HG03378 (cell line): ENCODE measurements around the gene CD200.
A peak's percentile ranks its signal among the peaks of the same experiment; 100 is the strongest.
"Not testable (repeated sequence)": the region's sequence is repeated elsewhere in the genome, so short reads cannot be mapped to it uniquely, and the experiment has no call there.

Experiments
- ATAC-seq: cut with Tn5 transposase; IDR thresholded peaks from one replicate; pipeline ENCODE4 v1.9.1; 2021; ENCODE audit warnings: mild to moderate bottlenecking, moderate library complexity; ENCODE audit not compliant: unreplicated experiment

The CD200 gene

DNA sequence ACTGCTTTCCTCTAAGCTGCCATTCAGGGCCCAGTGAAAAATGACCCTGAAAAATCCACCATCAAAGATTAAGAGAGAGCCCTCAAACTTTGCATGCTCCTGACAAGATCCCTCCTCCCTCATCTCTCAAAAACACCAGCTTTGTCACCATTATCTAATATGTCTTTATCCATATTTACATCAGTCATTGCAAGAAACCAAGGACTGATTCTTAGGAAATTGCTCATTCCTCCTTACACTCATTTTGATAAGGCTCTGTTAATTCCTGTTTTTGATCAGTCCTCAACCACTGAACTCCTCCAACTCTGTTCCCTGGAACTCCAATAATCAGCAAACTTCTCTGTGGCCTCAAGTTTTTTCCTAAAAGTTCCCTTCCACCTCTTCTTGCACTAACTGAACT, 51.8 kb downstream of the CD200 start:
- ATAC-seq: no peak

DNA sequence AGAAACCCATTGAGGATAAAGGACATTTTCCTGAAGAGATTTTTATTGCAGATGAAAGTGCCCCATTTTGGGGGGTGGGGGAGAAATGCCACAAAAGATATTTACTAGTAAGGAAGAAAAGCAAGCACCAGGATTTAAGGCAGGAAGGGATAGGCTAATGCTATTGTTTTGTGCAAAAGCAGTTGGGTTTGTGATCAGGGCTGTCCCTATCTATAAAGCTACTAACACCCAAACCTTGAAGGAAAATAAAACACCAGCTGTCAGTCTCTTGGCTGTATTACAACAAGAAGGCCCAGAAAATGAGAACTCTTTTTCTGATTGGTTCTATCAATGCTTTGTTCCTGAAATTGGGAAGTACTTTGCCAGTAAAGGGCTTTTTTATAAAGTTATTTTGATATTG, 56.0 kb downstream of the CD200 start:
- ATAC-seq: no peak

DNA sequence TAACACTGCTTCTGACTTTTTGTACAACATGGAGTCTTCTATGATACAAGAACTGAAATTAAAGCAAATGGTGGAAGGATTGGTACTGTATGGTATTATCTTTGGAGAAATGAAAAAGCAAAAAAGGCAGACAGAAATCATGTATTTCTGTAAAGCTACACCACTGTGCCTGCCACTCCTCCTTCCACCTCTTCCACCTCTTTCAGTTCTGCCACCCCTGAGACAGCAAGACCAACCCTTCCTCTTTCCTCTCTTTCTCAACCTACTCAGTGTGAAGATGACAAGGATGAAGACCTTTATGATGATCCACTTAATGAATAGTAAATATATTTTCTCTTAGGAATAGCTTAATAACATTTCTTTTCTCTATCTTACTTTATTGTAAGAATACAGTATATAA, 57.0 kb downstream of the CD200 start:
- no peak for ATAC-seq

DNA sequence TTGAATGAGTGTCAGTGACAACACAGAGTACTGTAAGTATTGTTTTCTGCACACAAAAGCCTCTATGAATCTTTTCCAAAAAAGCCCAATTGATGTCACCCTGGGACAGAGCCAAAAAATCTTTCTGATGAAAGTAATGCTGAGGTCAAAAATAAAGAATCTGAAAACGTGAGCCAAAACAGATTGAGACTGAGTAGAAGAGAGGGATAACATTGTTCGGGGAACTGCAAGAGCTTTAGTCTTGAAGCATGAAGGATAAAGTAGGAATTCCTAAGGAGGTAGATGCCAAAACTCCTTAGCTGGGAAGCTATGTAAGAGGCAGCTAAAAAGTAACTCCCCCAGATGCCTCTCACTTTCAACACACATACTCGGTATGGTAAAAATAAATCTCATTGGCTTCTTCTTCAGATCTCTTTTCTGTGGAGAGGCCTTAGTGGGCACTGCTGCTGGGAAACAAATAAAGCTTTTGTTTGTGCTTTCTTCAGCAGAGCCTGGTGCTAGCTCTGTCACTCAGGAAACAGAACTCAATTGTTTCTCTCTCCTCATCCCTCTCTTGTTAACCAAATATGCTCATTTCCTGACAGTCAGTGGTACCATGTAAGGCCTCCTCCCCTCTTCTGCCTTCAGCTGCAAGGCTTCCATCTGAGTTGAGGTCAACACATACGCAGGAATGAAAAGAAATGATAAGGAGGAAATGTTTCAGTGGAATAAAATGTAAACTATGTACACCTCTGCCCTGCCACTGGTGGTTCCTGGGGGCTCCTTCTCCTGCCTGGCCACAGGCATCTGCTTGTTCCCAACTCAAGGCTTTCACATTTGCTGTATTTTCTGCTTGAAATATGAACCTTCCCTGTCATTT, 58.1 kb downstream of the CD200 start:
- ATAC-seq: no peak

DNA sequence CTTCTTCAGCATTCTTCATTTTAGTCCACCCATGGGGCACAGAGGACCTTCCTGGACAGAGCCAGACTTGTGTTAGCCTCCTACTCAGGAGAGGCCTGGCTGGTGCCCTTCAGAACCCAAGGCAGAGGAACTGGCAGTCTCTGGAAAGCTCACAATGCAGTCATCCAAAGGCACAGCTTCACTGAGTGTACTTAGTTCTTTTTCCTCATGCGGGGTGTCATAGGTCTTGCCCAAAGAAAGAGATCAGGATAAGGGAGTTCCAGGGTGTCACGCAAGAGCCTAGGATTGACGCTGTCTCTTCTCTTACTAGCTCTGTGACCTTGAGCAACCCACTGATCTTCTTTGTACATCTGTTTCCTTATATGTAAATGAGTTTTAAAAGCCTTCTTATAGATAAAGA, 58.7 kb downstream of the CD200 start:
- no peak for ATAC-seq

DNA sequence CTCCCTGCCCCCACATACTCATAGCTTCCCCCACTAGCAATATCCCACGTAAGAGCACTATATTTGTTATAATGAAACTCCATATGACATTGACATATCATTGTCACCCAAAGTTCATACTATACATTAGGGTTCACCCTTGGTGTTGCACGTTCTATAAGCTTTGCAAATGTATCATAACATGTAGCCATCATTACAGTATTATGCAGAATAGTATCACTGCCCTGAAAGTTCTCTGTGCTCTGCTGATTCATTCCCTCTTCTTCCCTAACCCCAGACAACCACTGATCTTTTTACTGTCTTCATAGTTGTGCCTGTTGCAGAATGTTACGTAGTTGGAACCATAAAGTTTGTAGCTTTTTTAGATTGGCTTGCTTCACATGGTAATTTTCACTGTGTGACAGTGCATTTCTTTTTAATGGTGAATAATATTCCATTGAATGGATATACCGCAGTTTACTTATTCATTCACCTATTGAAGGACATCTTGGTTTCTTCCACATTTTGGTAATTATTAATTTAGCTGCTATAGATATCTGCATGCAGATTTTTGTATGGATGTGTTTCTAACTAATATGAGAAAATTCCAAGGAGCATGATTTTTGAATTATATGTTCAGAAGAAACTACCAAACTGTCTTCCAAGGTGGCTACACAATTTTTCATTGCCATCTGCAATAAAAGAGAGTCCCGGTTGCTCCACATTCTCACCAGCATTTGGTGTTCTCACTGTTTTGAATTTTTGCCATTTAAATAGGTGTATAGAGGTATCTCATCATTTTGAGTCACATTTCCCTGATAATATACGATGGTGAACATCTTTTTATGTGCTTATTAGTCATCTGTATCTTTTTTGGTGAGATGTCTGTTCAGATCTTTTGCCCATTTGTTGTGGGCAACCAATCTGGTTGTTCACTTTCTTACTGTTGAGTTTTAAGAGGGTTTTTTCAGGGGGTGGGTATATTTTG, 59.7 kb downstream of the CD200 start:
- no peak for ATAC-seq

DNA sequence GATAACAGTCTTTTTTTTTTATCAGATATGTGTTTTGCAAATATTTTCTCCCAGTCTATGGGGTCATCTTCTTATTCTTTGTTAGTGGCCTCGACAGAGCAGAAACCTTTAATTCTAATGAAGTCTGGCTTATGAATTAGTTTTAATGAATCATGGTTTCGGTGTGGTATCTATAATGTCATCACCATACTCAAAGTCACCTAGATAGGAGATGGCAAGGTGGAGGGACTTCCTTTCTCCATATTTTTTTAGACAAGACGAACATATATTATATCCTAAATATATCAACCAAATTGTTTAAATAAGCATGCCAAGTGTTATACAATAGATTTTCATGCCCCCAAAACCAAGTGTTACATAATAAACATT, 60.4 kb downstream of the CD200 start:
- ATAC-seq: no peak

DNA sequence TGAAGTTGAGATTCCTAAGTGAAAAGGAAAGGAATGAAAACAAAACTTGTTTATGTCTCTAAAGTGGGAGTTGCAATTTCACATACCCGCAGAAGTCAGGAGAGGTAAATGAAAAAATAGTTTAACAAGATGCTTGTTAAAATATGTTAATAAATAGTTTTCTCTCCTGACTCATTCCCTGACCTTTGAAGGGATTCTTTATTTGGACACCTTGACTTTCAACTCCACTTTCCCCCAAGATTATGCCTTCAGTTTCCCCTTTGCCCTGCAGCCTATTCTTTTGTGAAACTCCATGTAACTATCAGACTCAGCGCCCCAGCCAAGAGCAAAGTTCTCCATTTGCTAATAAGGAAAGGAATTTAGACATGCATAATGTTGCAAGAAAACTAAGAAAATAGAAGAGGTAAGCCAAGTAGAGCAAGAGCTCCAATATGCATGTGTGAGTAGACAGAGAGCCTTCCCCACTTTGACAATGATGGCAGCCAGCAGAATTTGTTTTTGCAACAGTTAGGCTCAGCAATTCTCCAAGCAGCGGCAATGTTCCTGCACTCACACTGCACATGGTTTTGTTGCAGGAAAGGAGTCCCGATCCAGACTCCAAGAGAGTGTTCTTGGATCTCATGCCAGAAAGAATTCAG, 61.2 kb downstream of the CD200 start:
- ATAC-seq: no peak

DNA sequence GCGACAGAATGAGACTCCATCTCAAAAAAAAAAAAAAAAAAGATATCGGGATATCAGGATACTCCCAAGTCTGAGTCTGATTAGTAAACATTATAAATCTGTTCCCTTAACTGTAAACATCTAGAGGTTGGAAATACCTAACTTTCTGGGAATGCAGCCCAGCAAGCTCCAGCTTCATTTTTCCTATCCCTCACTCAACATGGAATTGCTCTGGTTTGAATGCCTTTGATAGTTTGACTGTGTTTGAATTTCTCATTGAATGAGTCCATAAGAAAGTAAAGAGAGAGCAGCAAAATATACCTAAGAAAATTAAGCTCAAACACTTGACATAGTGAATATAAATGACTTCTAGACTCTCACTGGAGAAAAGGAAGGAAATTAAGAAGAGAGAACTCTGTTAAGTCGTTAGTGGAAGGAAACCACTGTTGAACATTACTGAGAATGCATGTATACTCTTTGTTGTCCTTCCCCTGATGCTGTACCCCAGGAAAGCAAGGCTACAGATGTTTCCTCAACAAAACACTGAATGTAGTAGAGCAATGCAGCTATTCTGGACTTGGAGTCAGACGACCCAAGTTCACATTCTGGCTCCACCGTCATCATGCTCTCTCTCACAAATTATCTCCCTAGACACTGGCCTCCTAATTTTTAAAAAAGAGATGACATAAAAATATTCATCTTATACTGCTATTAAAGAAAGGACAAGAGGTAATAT, 62.4 kb downstream of the CD200 start:
- no peak for ATAC-seq

DNA sequence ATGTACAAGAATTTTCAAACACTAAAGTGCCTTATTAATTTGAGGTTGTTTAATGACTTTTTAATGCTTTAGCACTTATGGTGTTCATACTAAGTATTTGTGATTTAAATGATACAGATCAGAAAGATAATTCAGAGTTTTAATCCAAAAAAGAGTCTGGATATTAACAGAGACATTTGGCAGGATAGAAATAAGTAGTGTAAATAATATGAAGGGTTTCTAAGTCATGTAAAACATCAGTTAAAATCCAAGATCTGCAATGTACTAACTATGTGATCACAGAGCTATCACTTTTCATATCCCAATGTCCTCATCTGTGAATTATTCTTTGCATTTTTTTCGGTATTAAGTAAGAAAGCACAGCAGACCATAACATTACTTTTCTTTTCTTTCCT, 62.9 kb downstream of the CD200 start:
- ATAC-seq: no peak

DNA sequence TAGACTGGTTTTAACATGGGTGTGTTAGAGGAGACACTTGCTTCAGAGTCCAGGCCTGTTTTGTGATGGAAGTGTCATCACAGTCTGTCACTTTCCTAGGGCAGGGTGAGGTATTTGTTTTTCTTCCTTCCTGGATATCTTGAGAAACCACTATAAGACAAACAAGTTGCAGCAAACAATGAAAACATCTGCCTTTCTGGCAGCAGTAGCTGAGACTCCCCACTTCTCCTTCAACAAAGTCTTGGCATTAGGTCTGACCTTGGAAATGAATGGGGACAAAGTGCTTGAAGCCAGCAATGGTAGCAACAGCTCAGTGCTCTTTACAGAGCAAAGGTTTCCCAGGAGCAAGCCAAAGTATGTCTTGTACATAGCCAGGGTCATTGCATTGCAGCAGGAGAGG, 64.6 kb downstream of the CD200 start:
- no peak for ATAC-seq

DNA sequence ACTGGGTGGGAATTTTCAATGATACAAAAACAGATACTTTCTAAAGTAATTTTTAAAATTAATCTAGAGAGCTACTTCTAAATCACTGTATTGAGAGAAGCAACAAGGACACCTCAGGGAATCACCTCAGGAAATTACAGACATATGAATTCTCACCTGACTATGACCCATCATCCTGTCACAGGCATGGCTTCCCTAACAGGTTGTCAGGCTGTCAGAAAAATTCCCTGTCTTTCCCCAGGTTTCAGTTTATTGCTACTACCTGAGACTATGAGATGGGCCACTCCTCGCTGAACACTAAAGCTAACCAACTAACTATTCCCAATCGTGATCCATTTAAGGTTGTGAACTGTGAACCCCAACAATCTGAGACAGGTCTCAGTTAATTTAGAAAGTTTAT, 66.1 kb downstream of the CD200 start:
- no peak for ATAC-seq

DNA sequence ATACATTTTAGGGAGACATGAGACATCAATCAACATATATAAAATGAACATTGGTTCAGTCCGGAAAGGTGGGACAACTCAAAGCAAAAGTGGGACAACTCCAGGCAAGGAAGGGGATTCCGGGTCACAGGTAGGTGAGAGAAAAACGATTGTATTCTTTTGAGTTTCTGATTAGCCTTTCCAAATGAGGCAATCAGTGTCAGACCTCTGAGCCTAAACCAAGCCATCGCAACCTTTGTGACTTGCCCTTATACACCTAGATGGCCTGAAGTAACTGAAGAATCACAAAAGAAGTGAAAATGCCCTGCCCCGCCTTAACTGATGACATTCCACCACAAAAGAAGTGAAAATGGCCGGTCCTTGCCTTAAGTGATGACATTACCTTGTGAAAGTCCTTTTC, 66.6 kb downstream of the CD200 start:
- not testable (repeated sequence) for ATAC-seq

DNA sequence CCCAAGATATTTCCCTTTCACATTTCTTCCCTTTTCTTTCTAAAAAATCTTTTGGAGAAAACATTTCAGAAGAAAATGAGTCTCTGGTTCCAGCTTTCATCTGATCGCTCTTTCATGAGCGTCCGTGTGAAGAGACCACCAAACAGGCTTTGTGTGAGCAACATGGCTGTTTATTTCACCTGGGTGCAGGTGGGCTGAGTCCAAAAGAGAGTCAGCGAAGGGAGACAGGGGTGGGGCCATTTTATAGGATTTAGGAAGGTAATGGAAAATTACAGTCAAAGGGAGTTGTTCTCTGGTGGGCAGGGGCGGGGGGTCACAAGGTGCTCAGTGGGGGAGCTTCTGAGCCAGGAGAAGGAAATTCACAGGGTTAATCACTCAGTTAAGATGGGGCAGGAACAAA, 67.4 kb downstream of the CD200 start:
- ATAC-seq: not testable (repeated sequence)

DNA sequence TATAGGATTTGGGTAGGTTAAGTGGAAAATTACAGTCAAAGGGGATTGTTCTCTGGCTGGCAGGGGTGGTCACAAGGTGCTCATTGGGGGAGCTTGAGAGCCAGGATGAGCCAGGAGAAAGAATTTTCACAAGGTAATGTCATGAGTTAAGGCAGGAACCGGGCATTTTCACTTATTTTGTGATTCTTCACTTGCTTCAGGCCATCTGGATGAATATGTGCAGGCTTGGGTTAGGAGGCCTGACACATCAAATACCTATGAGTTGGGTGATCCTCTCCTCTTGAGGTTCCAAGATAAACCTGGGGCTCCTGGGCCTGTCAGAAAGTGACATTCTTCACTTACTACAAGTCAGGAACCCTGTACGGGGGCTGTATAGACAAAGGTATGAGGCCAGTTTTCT, 68.7 kb downstream of the CD200 start:
- no peak for ATAC-seq

DNA sequence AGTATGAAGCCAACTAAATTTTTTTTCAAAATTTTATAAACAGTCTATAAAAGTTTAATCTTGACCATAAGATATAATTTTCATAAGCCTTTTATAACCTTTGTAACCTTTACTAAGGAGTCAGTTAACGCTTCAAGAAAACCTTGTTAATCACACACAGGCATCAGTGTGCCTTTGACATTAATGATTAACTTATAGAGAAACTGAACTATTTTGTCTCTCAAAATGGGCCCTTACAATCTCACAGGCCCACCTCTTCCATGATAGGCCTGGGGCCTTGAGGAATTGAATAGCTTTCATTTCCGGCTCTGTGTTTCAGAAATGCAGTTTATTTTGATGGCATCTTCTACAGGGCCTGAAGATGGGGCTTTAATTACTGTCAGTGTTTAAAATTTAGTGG, 70.1 kb downstream of the CD200 start:
- ATAC-seq: no peak

DNA sequence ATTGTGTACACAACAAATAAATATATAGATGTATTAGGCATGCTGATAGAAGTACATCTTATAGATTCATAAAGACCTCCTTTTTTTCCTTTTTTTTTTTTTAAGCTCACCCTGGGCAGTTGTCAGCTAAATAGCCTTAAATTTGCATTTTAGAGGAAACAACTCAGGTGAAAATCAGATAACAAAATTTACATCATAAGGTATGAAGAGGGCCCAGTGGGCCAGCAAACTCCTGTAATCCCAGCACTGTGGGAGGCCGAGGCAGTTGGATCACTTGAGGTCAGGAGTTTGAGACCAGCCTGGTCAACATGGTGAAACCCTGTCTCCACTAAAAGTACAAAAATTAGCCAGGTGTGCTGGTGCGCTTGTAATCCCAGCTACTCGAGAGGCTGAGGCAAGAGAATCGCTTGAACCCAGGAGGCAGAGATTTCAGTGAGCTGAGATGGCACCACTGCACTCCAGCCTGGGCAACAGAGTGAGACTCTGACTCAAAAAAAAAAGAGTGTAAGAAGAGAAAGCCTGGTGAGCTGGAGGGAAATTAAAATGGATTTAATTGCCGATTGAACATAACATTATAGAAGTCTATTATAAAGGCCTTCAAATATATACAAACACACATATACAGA, 72.1 kb downstream of the CD200 start:
- not testable (repeated sequence) for ATAC-seq

DNA sequence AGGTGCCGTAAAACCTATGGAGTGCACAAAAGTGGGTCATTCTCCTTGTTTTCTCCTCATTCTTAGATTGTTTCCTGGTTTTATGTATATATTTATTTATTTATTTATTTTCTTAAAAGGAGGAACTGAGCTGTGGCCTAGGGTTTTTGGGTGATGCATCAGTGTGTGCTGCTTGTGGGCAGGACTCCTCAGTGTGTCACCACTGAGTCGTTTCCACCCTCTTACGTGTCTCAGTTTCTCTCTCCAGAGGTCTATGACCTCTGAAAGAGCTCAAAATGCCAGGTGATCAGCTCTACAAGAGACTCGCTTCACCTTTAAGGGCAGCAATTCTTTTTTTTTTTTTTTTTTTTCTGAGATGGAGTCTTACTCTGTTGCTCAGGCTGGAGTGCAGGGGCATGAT, 72.9 kb downstream of the CD200 start:
- ATAC-seq: no peak

DNA sequence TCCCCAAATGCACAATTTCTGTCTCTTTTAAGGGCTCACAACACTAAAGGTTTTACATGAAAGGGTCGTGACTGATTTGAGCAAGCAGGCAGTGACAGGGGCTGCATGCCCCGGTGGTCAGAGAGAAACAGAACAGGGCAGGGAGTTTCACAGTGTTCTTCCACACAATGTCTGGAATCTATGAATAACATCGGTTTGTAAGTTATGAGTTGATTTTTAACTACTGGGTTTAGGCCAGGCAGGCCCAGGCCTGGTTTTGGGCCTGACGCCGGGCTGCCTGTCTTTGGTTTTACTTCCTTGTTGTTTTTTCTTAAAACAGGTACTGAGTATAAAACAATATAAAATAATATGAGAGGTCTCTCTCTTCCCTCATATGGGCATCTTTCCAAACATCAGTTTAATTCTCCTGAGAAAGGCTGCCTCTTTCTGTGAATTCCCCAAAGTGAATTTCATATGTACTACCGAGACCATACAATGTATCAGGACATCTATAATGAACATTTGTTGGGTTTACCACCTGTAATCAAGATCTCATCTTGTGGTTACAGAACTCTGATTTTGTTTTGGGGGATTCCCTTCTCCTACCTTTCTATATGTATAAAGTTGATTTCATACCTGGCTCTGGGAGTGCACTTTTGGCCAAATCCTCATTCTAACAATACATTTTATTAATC, 74.4 kb downstream of the CD200 start:
- ATAC-seq: peak; percentile 56
